Panc1 (cell line): Measurements from ENCODE around the gene DSG4. TPM values are rescaled to one million over a fixed set of nuclear protein-coding genes. Genes with fewer than 3 reads are reported as not detected.

Experiments
- ATAC-seq: fragments of 200-7000 bp; cut with Tn5 transposase; 2 replicates; pipeline ENCODE4 v1.9.1; 2020; ENCODE audit warnings: mild to moderate bottlenecking, moderate library complexity
- BruUV-seq: library from RNA; stranded (reverse); fragments of 400-500 nt; replicated peaks from 2 replicates; lab custom pipeline; 2021; lab: Mats Ljungman, UMichigan
- CTCF ChIA-PET: fragments of 300-600 bp; sonication (Branson Sonifier 250); formaldehyde crosslinking; loops from one replicate; lab custom pipeline; 2022; ENCODE audit warnings: antibody characterized with exemption; lab: Charles Lee
- POLR2A ChIA-PET: fragments of 300-600 bp; sonication (Branson Sonifier 250); formaldehyde crosslinking; loops from one replicate; lab custom pipeline; 2022; ENCODE audit warnings: antibody characterized with exemption; lab: Charles Lee
- DNase-seq: peaks from one replicate; pipeline ENCODE4 v3.0.0-alpha.2; 2010; ENCODE audit warnings: low read depth, low spot score
- H3K27ac ChIP-seq: 2 replicates; pipeline ENCODE4 v1.5.1; 2011; ENCODE audit warnings: mild to moderate bottlenecking, low read length, inconsistent platforms
- H3K27me3 ChIP-seq: fragments of 200-500 bp; sonication (Bioruptor generic); 2 replicates; pipeline ENCODE4 v1.6.0; 2014; ENCODE audit warnings: low read length, inconsistent platforms; ENCODE audit not compliant: control insufficient read depth, insufficient read depth
- H3K36me3 ChIP-seq: fragments of 200-500 bp; sonication (Bioruptor generic); 2 replicates; pipeline ENCODE4 v1.5.1; 2014; ENCODE audit warnings: inconsistent platforms, mild to moderate bottlenecking, low read length, moderate library complexity; ENCODE audit not compliant: control insufficient read depth, insufficient read depth
- H3K4me1 ChIP-seq: 2 replicates; pipeline ENCODE4 v1.5.1; 2011; ENCODE audit warnings: inconsistent platforms, mild to moderate bottlenecking, low read length, moderate library complexity; ENCODE audit not compliant: control insufficient read depth, insufficient read depth
- H3K4me3 ChIP-seq, 2 experiments: 2 replicates each; pipeline ENCODE4 v1.5.1; 2011 to 2012; ENCODE audit warnings: low read depth in 2 of 2, low read length in 2 of 2, mild to moderate bottlenecking in 2 of 2, inconsistent platforms in 1 of 2, moderate library complexity in 1 of 2
- H3K9me3 ChIP-seq: fragments of 200-500 bp; sonication (Bioruptor generic); 2 replicates; pipeline ENCODE4 v1.5.1; 2014; ENCODE audit warnings: low read depth, mild to moderate bottlenecking, inconsistent platforms, low read length, moderate library complexity; ENCODE audit not compliant: control insufficient read depth, insufficient read depth
- CTCF ChIP-seq: fragments of 450-650 bp; IDR thresholded peaks from 2 replicates; pipeline ENCODE4 v1.5.1; 2017; ENCODE audit warnings: mild to moderate bottlenecking
- POLR2AphosphoS5 ChIP-seq: IDR thresholded peaks from 2 replicates; pipeline ENCODE4 v1.6.1; 2012; ENCODE audit warnings: mild to moderate bottlenecking, low read depth, low read length, moderate library complexity
- REST ChIP-seq, 2 experiments: IDR thresholded peaks; 2 replicates each; pipeline ENCODE4 v1.6.1; 2011 to 2012; ENCODE audit warnings: low read depth in 2 of 2, control low read depth in 1 of 2, low read length in 1 of 2, mild to moderate bottlenecking in 1 of 2, moderate library complexity in 1 of 2; ENCODE audit not compliant: insufficient read depth in 1 of 2
- SIN3A ChIP-seq: IDR thresholded peaks from 2 replicates; pipeline ENCODE4 v1.6.1; 2012; ENCODE audit warnings: low read depth, mild to moderate bottlenecking, low read length, moderate library complexity, borderline replicate concordance; ENCODE audit not compliant: insufficient read depth
- TCF7L2 ChIP-seq: IDR thresholded peaks from 2 replicates; pipeline ENCODE4 v1.6.1; 2011; ENCODE audit warnings: mild to moderate bottlenecking, low read depth, low read length, inconsistent platforms
- in situ Hi-C: cut with HindIII; loops from 2 replicates; pipeline ENCODE4 v1.10.0; 2016; ENCODE audit warnings: low sequenced_read_pairs, low pct_unique_long_range_greater_than_20kb
- intact Hi-C: fragments of 100-400 bp; cut with micrococcal nuclease; formaldehyde crosslinking; loops from one replicate; pipeline ENCODE4 v1.10.0; 2022; ENCODE audit not compliant: unreplicated experiment
- total RNA-seq: library from RNA; stranded (reverse); gene quantifications from one replicate; pipeline ENCODE4 v1.2.1, GENCODE V29; 2021; ENCODE audit not compliant: unreplicated experiment

The DSG4 gene
- total RNA-seq, 1 experiment from 2014 or later = not detected

GRCh38 chr18:31420032-31420431 lies 43.5 kb downstream of the DSG4 start:
- H3K27me3 ChIP-seq = no peaks in the 10 kb centered on the region
- ChIA-PET POLR2A (no interaction called here), CTCF (no interaction called here)
- no peak for DNase-seq
- no peak overlapping the region for H3K4me3 ChIP-seq
- no peak for ATAC-seq
- H3K36me3 ChIP-seq = no peaks in the 10 kb centered on the region
- no peak overlapping the region for H3K27ac ChIP-seq
- in situ Hi-C loops (no loop called here), intact Hi-C loops (loop anchor here (10.0 kb wide), 1 partner anchor 85 kb away; no protein-coding TSS in a partner anchor)
- H3K9me3 ChIP-seq = no peaks in the 10 kb centered on the region
- no peak for TF ChIP-seq POLR2AphosphoS5
- no peak for TF ChIP-seq TCF7L2
- no peak for TF ChIP-seq REST (IDR thresholded peaks at IDR 0.05; ENCODE audit: insufficient read depth in 1 of 2, low read depth in 2 of 2, low read length in 1 of 2)
- BruUV-seq = no TSS peak
- no peaks in the 10 kb centered on the region for H3K4me1 ChIP-seq

GRCh38 chr18:31420524-31420923 lies 43.9 kb downstream of the DSG4 start:
- Histone ChIP-seq H3K27me3 (no peaks in the 10 kb centered on the region), H3K9me3 (no peaks in the 10 kb centered on the region), H3K4me1 (no peaks in the 10 kb centered on the region), H3K36me3 (no peaks in the 10 kb centered on the region), H3K27ac (no peak overlapping the region), H3K4me3 (no peak overlapping the region)
- no peak for DNase-seq
- ChIA-PET CTCF (no interaction called here), POLR2A (no interaction called here)
- no peak for ATAC-seq
- TF ChIP-seq POLR2AphosphoS5 = no peak
- TF ChIP-seq TCF7L2 = no peak
- TF ChIP-seq CTCF = no peak
- BruUV-seq = no TSS peak
- in situ Hi-C loops (no loop called here), intact Hi-C loops (loop anchor here (10.0 kb wide), 1 partner anchor 84 kb away; no protein-coding TSS in a partner anchor)

GRCh38 chr18:31424383-31424988 lies 47.9 kb downstream of the DSG4 start:
- no peaks in the 10 kb centered on the region for H3K27me3 ChIP-seq
- H3K4me3 ChIP-seq = no peak overlapping the region
- H3K27ac ChIP-seq = no peak overlapping the region
- peak; percentile 18 for DNase-seq
- no peak for ATAC-seq
- no peaks in the 10 kb centered on the region for H3K9me3 ChIP-seq
- H3K36me3 ChIP-seq = no peaks in the 10 kb centered on the region
- in situ Hi-C loops = no loop called here
- CTCF ChIA-PET = interaction anchor here (0.7 to 1.8 kb wide), 2 partner anchors 78 to 85 kb away, joined by 5 to 11 read pairs; no protein-coding TSS in a partner anchor
- intact Hi-C loops = loop anchor here (10.0 kb wide), 1 partner anchor 80 kb away; no protein-coding TSS in a partner anchor
- no peaks in the 10 kb centered on the region for H3K4me1 ChIP-seq
- TF ChIP-seq CTCF = peak; percentile 77
- no peak for TF ChIP-seq SIN3A
- no peak for TF ChIP-seq TCF7L2
- no peak for TF ChIP-seq POLR2AphosphoS5
- TF ChIP-seq REST (IDR thresholded peaks at IDR 0.05; ENCODE audit: insufficient read depth in 1 of 2, low read depth in 2 of 2, low read length in 1 of 2) = no peak
- no TSS peak for BruUV-seq
- POLR2A ChIA-PET = no interaction called here
